Adrenal gland (tissue), 12 donors: ENCODE data around the gene ATXN7L1. TPM values are rescaled to one million over a fixed set of nuclear protein-coding genes. Genes with fewer than 3 reads are reported as not detected.

Experiments
- DNase-seq, 7 donors: peaks; one replicate each; pipeline ENCODE4 v3.0.0-alpha.2; 2019 to 2020
- H3K27ac ChIP-seq, 5 donors: fragments of 200-600 bp; sonication (generic) in 4 of 5; 1 replicate in 3 of 5; 2 replicates in 2 of 5; pipeline versions ENCODE4 v1.5.1 to v1.8.0; 2016 to 2020; ENCODE audit warnings: mild to moderate bottlenecking in 1 of 5
- H3K27me3 ChIP-seq: fragments of 200-600 bp; 2 replicates; pipeline ENCODE4 v1.8.0; 2021
- H3K36me3 ChIP-seq, 2 donors: fragments of 200-600 bp; replicated peaks in 1 of 2; 1 replicate in 1 of 2; 2 replicates in 1 of 2; pipeline versions ENCODE4 v1.5.1 to v1.8.0; 2018 to 2022
- H3K4me1 ChIP-seq, 2 donors: fragments of 200-600 bp; replicated peaks in 1 of 2; 1 replicate in 1 of 2; 2 replicates in 1 of 2; pipeline versions ENCODE4 v1.5.1 to v1.8.0; 2018 to 2021
- H3K4me3 ChIP-seq, 4 donors: fragments of 200-600 bp; sonication (generic) in 3 of 4; one replicate each; pipeline ENCODE4 v1.5.1; 2016 to 2018
- H3K9me3 ChIP-seq, 3 donors: fragments of 200-600 bp; sonication (generic) in 1 of 3; replicated peaks in 1 of 3; 1 replicate in 2 of 3; 2 replicates in 1 of 3; pipeline versions ENCODE4 v1.5.1 to v1.8.0; 2016 to 2021
- CTCF ChIP-seq, 6 experiments: fragments of 450-650 bp in 4 of 6; fragments of 200-600 bp in 2 of 6; sonication (generic) in 1 of 6; IDR thresholded peaks; 1 replicate in 5 of 6; 2 replicates in 1 of 6; pipeline versions ENCODE4 v1.5.1 to v1.8.0; 2016 to 2021; ENCODE audit warnings: antibody characterized with exemption in 6 of 6, mild to moderate bottlenecking in 2 of 6, moderate library complexity in 1 of 6
- POLR2A ChIP-seq, 2 donors: fragments of 450-650 bp; IDR thresholded peaks; one replicate each; pipeline ENCODE4 v1.6.1; 2017; ENCODE audit warnings: antibody characterized with exemption in 2 of 2, mild to moderate bottlenecking in 2 of 2, moderate library complexity in 1 of 2
- WGBS, 4 donors: extraction: QIAGEN DNeasy Blood & Tissue Kit in 2 of 4; methylation state at CpG; one replicate each; pipeline versions ENCODE4 v1.1.5 to v1.1.7; 2013 to 2017; 5-methylcytosine and 5-hydroxymethylcytosine counted together
- intact Hi-C, 2 donors: fragments of 100-400 bp; cut with DNase I; formaldehyde crosslinking; loops; one replicate each; pipeline versions ENCODE4 v1.14.1 to v1.15.0; 2022 to 2023
- polyA plus RNA-seq, 3 donors: library from polyadenylated mRNA; stranded (reverse); fragments of 200-250 nt in 2 of 3; fragments of 350-450 nt in 1 of 3; fragmentation: Illumina TruSeq in 1 of 3; extraction: RNeasy Lipid Tissue Mini Kit (QIAGEN cat#74804) in 1 of 3; gene quantifications; one replicate each; pipeline ENCODE4 v1.2.3, GENCODE V29; 2013 to 2014
- total RNA-seq, 9 donors: library from RNA; depleted of rRNA in 4 of 9; stranded (reverse); fragments of >200 nt in 4 of 9; fragments of 120-200 nt in 1 of 9; fragmentation: NEBNext Ultra II Directional in 1 of 9; extraction: Animal tissue kit (Norgen Biotek cat#: 25700) in 1 of 9; gene quantifications; one replicate each; pipeline versions ENCODE4 v1.1.0 to v1.2.4, GENCODE V29; 2013 to 2023
- donor health status: healthy with polysubstance abuse.
- donor health status: Bipolar disorder and iron deficiency.
- donor health status: DM: yes; HTN: yes; CAD: no.
- donor health status: DM: no; HTN: no; CAD: no.
- donor health status: DM: no; HTN: no; CAD: no.
- donor health status: DM: yes; HTN: yes; CAD: no.

ATXN7L1 gene
- total and polyA plus RNA-seq, 12 donors: 3.6 to 24.6 (median 9.0) TPM

- no peaks in the 10 kb centered on the region for H3K9me3 ChIP-seq
- 73 to 82% (median 80%) methylated on average over 3 of the region's 3 CpGs for WGBS, 4 donors
- no peak for DNase-seq
- TF ChIP-seq CTCF (IDR thresholded peaks at IDR 0.05) (no peak), POLR2A (IDR thresholded peaks at IDR 0.05) (no peak)
- H3K4me3 ChIP-seq: no peak overlapping the region
- peaks cover 0 to 3% of the 10 kb centered on the region in 2 donors for H3K4me1 ChIP-seq
- H3K36me3 ChIP-seq: no peaks in the 10 kb centered on the region
- H3K27me3 ChIP-seq: no peaks in the 10 kb centered on the region
- intact Hi-C loops: no loop called here
- H3K27ac ChIP-seq: no peak overlapping the region
These were observed 88.6 kb downstream of the ATXN7L1 start for GRCh38 chr7:105787793-105788192.

DNA sequence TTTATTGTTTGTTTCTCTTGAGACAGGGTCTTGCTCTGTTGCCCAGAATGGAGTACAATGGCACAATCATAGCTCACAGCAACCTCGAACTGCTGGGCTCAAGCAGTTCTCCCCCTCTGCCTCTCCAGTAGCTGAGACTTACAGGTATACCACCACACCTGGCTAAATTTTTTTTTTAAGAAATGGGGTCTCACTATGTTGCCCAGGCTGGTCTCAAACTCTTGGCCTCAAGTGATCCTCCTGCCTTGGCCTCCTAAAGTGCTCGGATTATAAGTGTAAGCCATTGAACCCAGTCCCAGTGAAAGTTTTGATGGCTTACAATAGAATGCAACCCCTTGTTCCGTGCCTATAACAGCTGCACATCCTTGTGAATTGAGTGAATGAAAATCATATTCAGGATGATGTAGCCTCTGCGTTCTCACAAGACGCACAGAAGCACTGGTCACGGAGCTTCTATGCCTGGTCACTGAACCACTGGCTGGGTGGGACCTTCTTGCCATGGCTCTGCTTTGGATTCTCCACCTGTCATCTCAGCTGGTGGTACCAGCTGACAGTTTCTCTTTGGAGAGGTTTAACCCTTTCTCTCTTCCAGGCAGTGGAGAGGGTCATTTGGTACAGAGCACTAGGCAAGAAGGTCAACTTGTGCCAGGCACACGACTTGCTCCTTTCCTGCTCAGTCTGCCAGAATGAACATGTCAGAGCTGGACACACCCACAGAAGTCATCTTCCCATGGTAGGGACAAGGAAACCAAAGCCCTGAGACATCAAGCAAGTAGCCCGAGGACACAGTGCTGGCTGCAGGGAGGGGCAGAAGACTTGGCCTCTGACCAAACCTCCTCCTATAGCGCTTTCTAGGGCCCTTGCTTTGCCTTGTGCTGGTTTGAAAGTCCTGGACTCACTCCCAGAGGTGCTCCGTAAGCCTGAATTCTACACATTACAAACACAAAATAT, 89.6 kb downstream of the ATXN7L1 start:
- Histone ChIP-seq H3K36me3 (no peaks in the 10 kb centered on the region), H3K4me3 (no peak overlapping the region), H3K4me1 (peaks cover 0 to 9% of the 10 kb centered on the region in 2 donors), H3K27me3 (no peaks in the 10 kb centered on the region), H3K9me3 (no peaks in the 10 kb centered on the region), H3K27ac (no peak overlapping the region)
- intact Hi-C loops: no loop called here
- WGBS, 4 donors: 88 to 93% (median 92%) methylated on average over 9 to 10 of the region's 10 CpGs
- no peak for DNase-seq
- TF ChIP-seq CTCF (IDR thresholded peaks at IDR 0.05) (no peak), POLR2A (IDR thresholded peaks at IDR 0.05) (no peak)

- DNase-seq: peak in 5 of 7 donors; percentile 32 to 69 (median 50)
- intact Hi-C loops: no loop called here
- TF ChIP-seq CTCF (IDR thresholded peaks at IDR 0.05): no peak
- Histone ChIP-seq H3K27me3 (no peaks in the 10 kb centered on the region), H3K36me3 (no peaks in the 10 kb centered on the region), H3K4me1 (peaks cover 2 to 18% of the 10 kb centered on the region in 2 donors), H3K9me3 (no peaks in the 10 kb centered on the region), H3K4me3 (no peak overlapping the region), H3K27ac (peak overlapping the region in 2 of 5 donors; percentile 48 to 66)
- WGBS, 4 donors: 67 to 69% (median 68%) methylated on average over 10 of the region's 10 CpGs
These were observed 93.9 kb downstream of the ATXN7L1 start for GRCh38 chr7:105782391-105783042.
